Measurements from ENCODE around the gene EPHA3.
"Not testable (repeated sequence)": the region's sequence is repeated elsewhere in the genome, so short reads cannot be mapped to it uniquely, and the experiment has no call there.

The EPHA3 gene

GRCh38 chr3:89280301-89280700, 172.9 kb downstream of the EPHA3 start:
- DNase-seq (ENCODE audit: low spot score) (no peak), FAIRE-seq (no peak)

- FAIRE-seq: no peak
- no peak for DNase-seq (ENCODE audit: low spot score)
Measured at GRCh38 chr3:89280822-89281365, 173.5 kb downstream of the EPHA3 start.

GRCh38 chr3:89287902-89288508, 180.6 kb downstream of the EPHA3 start:
- FAIRE-seq: no peak
- DNase-seq (ENCODE audit: low spot score): no peak

GRCh38 chr3:89289574-89290190, 182.3 kb downstream of the EPHA3 start:
- FAIRE-seq: no peak
- no peak for DNase-seq (ENCODE audit: low spot score)

GRCh38 chr3:89297199-89297598, 189.8 kb downstream of the EPHA3 start:
- DNase-seq (ENCODE audit: low spot score) (no peak), FAIRE-seq (no peak)

- no peak for FAIRE-seq
- DNase-seq (ENCODE audit: low spot score): no peak
Measured at GRCh38 chr3:89300526-89300925, 193.1 kb downstream of the EPHA3 start.

GRCh38 chr3:89300981-89301380, 193.6 kb downstream of the EPHA3 start:
- DNase-seq (ENCODE audit: low spot score) (no peak), FAIRE-seq (no peak)

- FAIRE-seq (no peak), DNase-seq (ENCODE audit: low spot score) (no peak)
Measured at GRCh38 chr3:89303701-89304100, 196.3 kb downstream of the EPHA3 start.

GRCh38 chr3:89306540-89306939, 199.1 kb downstream of the EPHA3 start:
- FAIRE-seq (no peak), DNase-seq (ENCODE audit: low spot score) (no peak)

GRCh38 chr3:89311581-89311980, 204.2 kb downstream of the EPHA3 start:
- FAIRE-seq (no peak), DNase-seq (ENCODE audit: low spot score) (no peak)

- FAIRE-seq (no peak), DNase-seq (ENCODE audit: low spot score) (no peak)
Measured at GRCh38 chr3:89312141-89312540, 204.7 kb downstream of the EPHA3 start.

GRCh38 chr3:89314454-89315098, 207.2 kb downstream of the EPHA3 start:
- DNase-seq (ENCODE audit: low spot score) (no peak), FAIRE-seq (no peak)

GRCh38 chr3:89315750-89316470, 208.5 kb downstream of the EPHA3 start:
- no peak for DNase-seq (ENCODE audit: low spot score)
- FAIRE-seq: no peak

- no peak for DNase-seq (ENCODE audit: low spot score)
- no peak for FAIRE-seq
Measured at GRCh38 chr3:89320186-89320585, 212.8 kb downstream of the EPHA3 start.

GRCh38 chr3:89326997-89327396, 219.6 kb downstream of the EPHA3 start:
- FAIRE-seq: no peak
- DNase-seq (ENCODE audit: low spot score): no peak

- DNase-seq (ENCODE audit: low spot score) (no peak), FAIRE-seq (no peak)
Measured at GRCh38 chr3:89332386-89332785, 225.0 kb downstream of the EPHA3 start.

GRCh38 chr3:89332793-89333192, 225.4 kb downstream of the EPHA3 start:
- DNase-seq (ENCODE audit: low spot score): no peak
- no peak for FAIRE-seq

- no peak for FAIRE-seq
- DNase-seq (ENCODE audit: low spot score): no peak
Measured at GRCh38 chr3:89335693-89336092, 228.3 kb downstream of the EPHA3 start.

- FAIRE-seq: no peak
- DNase-seq (ENCODE audit: low spot score): no peak
Measured at GRCh38 chr3:89340408-89340807, 233.0 kb downstream of the EPHA3 start.

GRCh38 chr3:89344076-89344475, 236.7 kb downstream of the EPHA3 start:
- no peak for DNase-seq (ENCODE audit: low spot score)
- FAIRE-seq: no peak

- not testable (repeated sequence) for DNase-seq (ENCODE audit: low spot score); FAIRE-seq
Measured at GRCh38 chr3:89350935-89351334, 243.5 kb downstream of the EPHA3 start.

GRCh38 chr3:89353465-89353864, 246.0 kb downstream of the EPHA3 start:
- FAIRE-seq: no peak
- peak; percentile 16 for DNase-seq (ENCODE audit: low spot score)
